SK-N-SH (cell line): ENCODE results near the gene HOXB8.

Experiments
- EP300 ChIP-seq, 2 experiments: IDR thresholded peaks; 2 replicates each; pipeline versions ENCODE4 v1.4.0 to v1.6.1; 2012; ENCODE audit warnings: borderline replicate concordance in 1 of 2, low read depth in 1 of 2, low read length in 1 of 2
- TAF1 ChIP-seq: IDR thresholded peaks from 2 replicates; pipeline ENCODE4 v1.6.1; 2012; ENCODE audit warnings: low read depth, mild to moderate bottlenecking, low read length, moderate library complexity, borderline replicate concordance
- YY1 ChIP-seq: IDR thresholded peaks from 2 replicates; pipeline ENCODE4 v1.4.0; 2012; ENCODE audit warnings: low read depth, mild to moderate bottlenecking
- TF ChIP-seq, protein P1 (sequence below): fragments of 200-600 bp; sonication (generic); IDR thresholded peaks from 2 replicates; pipeline ENCODE4 v1.6.1; 2017; ENCODE audit warnings: antibody characterized with exemption, mild to moderate bottlenecking, moderate library complexity

DNA sequence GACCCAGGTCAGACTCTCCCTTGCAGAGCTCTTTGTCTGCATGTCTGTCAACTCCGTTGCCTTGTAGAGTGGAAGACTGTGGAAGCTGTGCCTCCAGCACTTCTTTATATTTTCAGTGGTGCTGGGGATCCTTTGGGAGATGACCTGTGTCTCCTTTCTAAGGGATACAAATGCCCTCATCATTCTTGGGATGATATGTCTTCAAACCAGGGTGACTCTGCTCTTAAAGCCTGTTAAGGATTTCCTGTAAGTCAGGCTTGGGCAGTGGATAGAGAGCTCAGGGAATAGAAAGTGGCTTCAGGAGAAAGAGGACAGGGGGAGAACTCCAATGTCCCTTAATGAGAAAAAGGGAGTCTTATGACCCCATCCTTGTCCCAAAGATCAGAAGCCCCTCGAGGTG, 26.6 kb downstream of the HOXB8 start:
- TF ChIP-seq, protein P1, sequence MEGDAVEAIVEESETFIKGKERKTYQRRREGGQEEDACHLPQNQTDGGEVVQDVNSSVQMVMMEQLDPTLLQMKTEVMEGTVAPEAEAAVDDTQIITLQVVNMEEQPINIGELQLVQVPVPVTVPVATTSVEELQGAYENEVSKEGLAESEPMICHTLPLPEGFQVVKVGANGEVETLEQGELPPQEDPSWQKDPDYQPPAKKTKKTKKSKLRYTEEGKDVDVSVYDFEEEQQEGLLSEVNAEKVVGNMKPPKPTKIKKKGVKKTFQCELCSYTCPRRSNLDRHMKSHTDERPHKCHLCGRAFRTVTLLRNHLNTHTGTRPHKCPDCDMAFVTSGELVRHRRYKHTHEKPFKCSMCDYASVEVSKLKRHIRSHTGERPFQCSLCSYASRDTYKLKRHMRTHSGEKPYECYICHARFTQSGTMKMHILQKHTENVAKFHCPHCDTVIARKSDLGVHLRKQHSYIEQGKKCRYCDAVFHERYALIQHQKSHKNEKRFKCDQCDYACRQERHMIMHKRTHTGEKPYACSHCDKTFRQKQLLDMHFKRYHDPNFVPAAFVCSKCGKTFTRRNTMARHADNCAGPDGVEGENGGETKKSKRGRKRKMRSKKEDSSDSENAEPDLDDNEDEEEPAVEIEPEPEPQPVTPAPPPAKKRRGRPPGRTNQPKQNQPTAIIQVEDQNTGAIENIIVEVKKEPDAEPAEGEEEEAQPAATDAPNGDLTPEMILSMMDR = no peak
- TF ChIP-seq YY1 (no peak), TAF1 (no peak), EP300 (IDR thresholded peaks at IDR 0.05; ENCODE audit: borderline replicate concordance in 1 of 2, low read depth in 1 of 2, low read length in 1 of 2) (no peak)
